Thoracic aorta (tissue), 2 donors: Measurements from ENCODE around the gene SIK3. TPM values are rescaled to one million over a fixed set of nuclear protein-coding genes. Genes with fewer than 3 reads are reported as not detected.

ENCODE experiments used
- ATAC-seq: fragments of 150-250 bp; one replicate; pipeline ENCODE4 v1.8.0; 2017; ENCODE audit warnings: low read depth; ENCODE audit not compliant: insufficient number of reproducible peaks, low FRiP score
- DNase-seq: peaks from one replicate; pipeline ENCODE4 v3.0.0-alpha.2; 2020; ENCODE audit warnings: low spot score
- H3K27ac ChIP-seq, 2 donors: fragments of 200-600 bp; sonication (generic); 1 replicate in 1 of 2; 2 replicates in 1 of 2; pipeline ENCODE4 v1.5.1; 2016; ENCODE audit warnings: mild to moderate bottlenecking in 2 of 2, moderate library complexity in 2 of 2
- H3K27me3 ChIP-seq: fragments of 200-600 bp; sonication (generic); replicated peaks from 2 replicates; pipeline ENCODE4 v1.6.0; 2016; ENCODE audit warnings: mild to moderate bottlenecking; ENCODE audit not compliant: insufficient read depth
- H3K36me3 ChIP-seq: fragments of 200-600 bp; sonication (generic); one replicate; pipeline ENCODE4 v1.5.1; 2016
- H3K4me1 ChIP-seq, 2 donors: fragments of 200-600 bp; sonication (generic); 1 replicate in 1 of 2; 2 replicates in 1 of 2; pipeline versions ENCODE4 v1.5.1 to v1.6.0; 2016; ENCODE audit warnings: low read depth in 2 of 2, mild to moderate bottlenecking in 1 of 2; ENCODE audit not compliant: control insufficient read depth in 1 of 2
- H3K4me3 ChIP-seq: fragments of 200-600 bp; sonication (generic); 2 replicates; pipeline ENCODE4 v1.5.1; 2016; ENCODE audit warnings: mild to moderate bottlenecking
- H3K9me3 ChIP-seq: fragments of 200-600 bp; sonication (generic); 2 replicates; pipeline ENCODE4 v1.5.1; 2016
- CTCF ChIP-seq: fragments of 200-600 bp; sonication (generic); IDR thresholded peaks from one replicate; pipeline ENCODE4 v1.5.1; 2019; ENCODE audit warnings: antibody characterized with exemption
- total RNA-seq, 2 donors: library from RNA; depleted of rRNA; stranded (reverse); fragments of >200 nt; gene quantifications; one replicate each; pipeline versions ENCODE4 v1.1.0 to v1.2.3, GENCODE V29; 2016

Gene SIK3
- total RNA-seq, 2 donors from 2014 or later = 32.9 to 53.7 TPM

- Histone ChIP-seq H3K27me3 (no peaks in the 10 kb centered on the region), H3K36me3 (no peaks in the 10 kb centered on the region), H3K27ac (no peak overlapping the region), H3K4me1 (peaks cover 2 to 16% of the 10 kb centered on the region in 2 donors), H3K9me3 (no peaks in the 10 kb centered on the region), H3K4me3 (no peak overlapping the region)
- TF ChIP-seq CTCF = no peak
- DNase-seq = no peak
- no peak for ATAC-seq
These were observed 39.4 kb downstream of the SIK3 start for GRCh38 chr11:117058761-117059261.

GRCh38 chr11:117057727-117058126 is 40.5 kb downstream of the SIK3 start:
- Histone ChIP-seq H3K9me3 (no peaks in the 10 kb centered on the region), H3K4me3 (no peak overlapping the region), H3K36me3 (no peaks in the 10 kb centered on the region), H3K27ac (no peak overlapping the region), H3K4me1 (peaks cover 0 to 9% of the 10 kb centered on the region in 2 donors), H3K27me3 (no peaks in the 10 kb centered on the region)
- ATAC-seq (no peak), DNase-seq (no peak)
- no peak for TF ChIP-seq CTCF

GRCh38 chr11:117057317-117057716 is 40.9 kb downstream of the SIK3 start:
- H3K27ac ChIP-seq = no peak overlapping the region

GRCh38 chr11:117055469-117055868 is 42.8 kb downstream of the SIK3 start:
- Histone ChIP-seq H3K4me1 (peaks cover 0 to 9% of the 10 kb centered on the region in 2 donors), H3K27me3 (no peaks in the 10 kb centered on the region), H3K9me3 (no peaks in the 10 kb centered on the region), H3K36me3 (no peaks in the 10 kb centered on the region), H3K4me3 (no peak overlapping the region), H3K27ac (no peak overlapping the region)
- DNase-seq = no peak
- no peak for ATAC-seq
- TF ChIP-seq CTCF = no peak

More at GRCh38 chr11:117057317-117057716, 40.9 kb downstream of the SIK3 start:
- Histone ChIP-seq H3K4me1 (peaks cover 0 to 9% of the 10 kb centered on the region in 2 donors), H3K27me3 (no peaks in the 10 kb centered on the region), H3K36me3 (no peaks in the 10 kb centered on the region), H3K4me3 (no peak overlapping the region), H3K9me3 (no peaks in the 10 kb centered on the region)
- no peak for TF ChIP-seq CTCF
- no peak for DNase-seq
- ATAC-seq = no peak

- Histone ChIP-seq H3K4me1 (peaks cover 0 to 9% of the 10 kb centered on the region in 2 donors), H3K4me3 (no peak overlapping the region), H3K27ac (no peak overlapping the region), H3K27me3 (no peaks in the 10 kb centered on the region), H3K9me3 (no peaks in the 10 kb centered on the region), H3K36me3 (no peaks in the 10 kb centered on the region)
- no peak for TF ChIP-seq CTCF
- ATAC-seq (no peak), DNase-seq (no peak)
These were observed 43.8 kb downstream of the SIK3 start for GRCh38 chr11:117054382-117054781.
